Sigmoid colon (tissue), 7 donors: Measurements from ENCODE around the gene FBXL5. TPM values are rescaled to one million over a fixed set of nuclear protein-coding genes. Genes with fewer than 3 reads are reported as not detected.

Source experiments
- DNase-seq: peaks from one replicate; pipeline ENCODE4 v3.0.0-alpha.2; 2019
- H3K27ac ChIP-seq, 4 donors: fragments of 200-600 bp; sonication (generic); one replicate each; pipeline ENCODE4 v1.5.1; 2016 to 2019; ENCODE audit warnings: mild to moderate bottlenecking in 1 of 4
- H3K27me3 ChIP-seq, 3 donors: fragments of 200-600 bp; sonication (generic); one replicate each; pipeline ENCODE4 v1.5.1; 2019; ENCODE audit warnings: mild to moderate bottlenecking in 1 of 3
- H3K36me3 ChIP-seq, 4 donors: fragments of 200-600 bp; sonication (generic); one replicate each; pipeline ENCODE4 v1.5.1; 2016 to 2019
- H3K4me1 ChIP-seq, 4 donors: fragments of 200-600 bp; sonication (generic); one replicate each; pipeline ENCODE4 v1.5.1; 2017 to 2019
- H3K4me3 ChIP-seq, 4 donors: fragments of 200-600 bp; sonication (generic); one replicate each; pipeline ENCODE4 v1.5.1; 2017 to 2019; ENCODE audit warnings: mild to moderate bottlenecking in 2 of 4, moderate library complexity in 1 of 4
- H3K9me3 ChIP-seq, 4 donors: fragments of 200-600 bp in 3 of 4; sonication (generic) in 3 of 4; one replicate each; pipeline versions ENCODE4 v1.5.1 to v1.6.1; 2013 to 2019
- EP300 ChIP-seq, 4 donors: sonication (generic); formaldehyde crosslinking; IDR thresholded peaks; one replicate each; pipeline ENCODE4 v1.6.1; 2017; ENCODE audit warnings: antibody characterized with exemption in 4 of 4
- POLR2A ChIP-seq, 2 donors: fragments of 450-650 bp; IDR thresholded peaks; one replicate each; pipeline ENCODE4 v1.6.1; 2016; ENCODE audit warnings: antibody characterized with exemption in 2 of 2, mild to moderate bottlenecking in 2 of 2, moderate library complexity in 2 of 2
- POLR2AphosphoS5 ChIP-seq, 4 donors: sonication (generic); formaldehyde crosslinking; IDR thresholded peaks; one replicate each; pipeline ENCODE4 v1.6.1; 2017; ENCODE audit warnings: antibody characterized with exemption in 4 of 4
- WGBS, 2 donors: extraction: QIAGEN DNeasy Blood & Tissue Kit; methylation state at CpG; one replicate each; pipeline ENCODE4 v1.1.7; 2013; 5-methylcytosine and 5-hydroxymethylcytosine counted together
- intact Hi-C: fragments of 100-400 bp; cut with DNase I; formaldehyde crosslinking; loops from one replicate; pipeline ENCODE4 v1.15.1; 2023
- polyA plus RNA-seq, 3 donors: library from polyadenylated mRNA; stranded (reverse); fragments of 200-250 nt; gene quantifications; one replicate each; pipeline ENCODE4 v1.2.3, GENCODE V29; 2013
- total RNA-seq, 4 donors: library from RNA; depleted of rRNA; stranded (reverse); fragments of >200 nt; gene quantifications; one replicate each; pipeline ENCODE4 v1.1.0, GENCODE V29; 2016
- TF ChIP-seq, protein P1 (sequence below), 4 experiments: fragments of 450-650 bp in 3 of 4; fragments of 200-600 bp in 1 of 4; IDR thresholded peaks; one replicate each; pipeline ENCODE4 v1.5.1; 2016 to 2019; ENCODE audit warnings: antibody characterized with exemption in 4 of 4, mild to moderate bottlenecking in 3 of 4, moderate library complexity in 2 of 4
- donor health status: healthy with polysubstance abuse.
- donor health status: Bipolar disorder and iron deficiency.
- donor health status: healthy.

The FBXL5 gene
- total and polyA plus RNA-seq, 7 donors, result 32.9 to 271 (median 134) TPM

DNA sequence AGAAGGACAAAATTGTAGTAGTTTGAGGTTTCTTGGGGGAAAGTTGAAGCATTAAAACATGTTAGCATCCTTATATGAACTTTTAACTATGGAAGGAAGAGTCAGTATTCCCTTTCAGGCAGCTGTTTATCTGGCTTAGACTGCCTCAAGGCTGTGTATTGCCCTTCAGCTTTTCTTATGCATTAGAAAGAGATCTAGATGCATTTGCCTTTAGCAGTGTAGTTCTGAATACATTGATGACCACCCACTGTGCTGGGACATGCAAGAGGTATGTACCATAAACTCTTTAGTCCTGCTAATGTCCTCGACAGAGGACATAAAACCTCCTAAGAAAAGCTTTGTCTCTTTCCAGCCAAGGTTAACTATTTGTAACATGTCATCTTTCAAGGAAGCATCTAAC is 29.3 kb upstream of the FBXL5 start:
- Histone ChIP-seq H3K9me3 (no peaks in the 10 kb centered on the region), H3K4me1 (peaks cover 0 to 28% (median 19%) of the 10 kb centered on the region in 4 donors), H3K36me3 (peaks cover 0 to 39% (median 3%) of the 10 kb centered on the region in 4 donors), H3K4me3 (no peak overlapping the region), H3K27ac (no peak overlapping the region), H3K27me3 (no peaks in the 10 kb centered on the region)
- TF ChIP-seq, protein P1, sequence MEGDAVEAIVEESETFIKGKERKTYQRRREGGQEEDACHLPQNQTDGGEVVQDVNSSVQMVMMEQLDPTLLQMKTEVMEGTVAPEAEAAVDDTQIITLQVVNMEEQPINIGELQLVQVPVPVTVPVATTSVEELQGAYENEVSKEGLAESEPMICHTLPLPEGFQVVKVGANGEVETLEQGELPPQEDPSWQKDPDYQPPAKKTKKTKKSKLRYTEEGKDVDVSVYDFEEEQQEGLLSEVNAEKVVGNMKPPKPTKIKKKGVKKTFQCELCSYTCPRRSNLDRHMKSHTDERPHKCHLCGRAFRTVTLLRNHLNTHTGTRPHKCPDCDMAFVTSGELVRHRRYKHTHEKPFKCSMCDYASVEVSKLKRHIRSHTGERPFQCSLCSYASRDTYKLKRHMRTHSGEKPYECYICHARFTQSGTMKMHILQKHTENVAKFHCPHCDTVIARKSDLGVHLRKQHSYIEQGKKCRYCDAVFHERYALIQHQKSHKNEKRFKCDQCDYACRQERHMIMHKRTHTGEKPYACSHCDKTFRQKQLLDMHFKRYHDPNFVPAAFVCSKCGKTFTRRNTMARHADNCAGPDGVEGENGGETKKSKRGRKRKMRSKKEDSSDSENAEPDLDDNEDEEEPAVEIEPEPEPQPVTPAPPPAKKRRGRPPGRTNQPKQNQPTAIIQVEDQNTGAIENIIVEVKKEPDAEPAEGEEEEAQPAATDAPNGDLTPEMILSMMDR (IDR thresholded peaks at IDR 0.05), result no peak
- TF ChIP-seq EP300 (IDR thresholded peaks at IDR 0.05) (no peak), POLR2AphosphoS5 (IDR thresholded peaks at IDR 0.05) (no peak), POLR2A (IDR thresholded peaks at IDR 0.05) (no peak)
- intact Hi-C loops, result no loop called here
- WGBS, 2 donors, result 84 to 95% methylated on average over 1 of the region's 1 CpG
- no peak for DNase-seq

DNA sequence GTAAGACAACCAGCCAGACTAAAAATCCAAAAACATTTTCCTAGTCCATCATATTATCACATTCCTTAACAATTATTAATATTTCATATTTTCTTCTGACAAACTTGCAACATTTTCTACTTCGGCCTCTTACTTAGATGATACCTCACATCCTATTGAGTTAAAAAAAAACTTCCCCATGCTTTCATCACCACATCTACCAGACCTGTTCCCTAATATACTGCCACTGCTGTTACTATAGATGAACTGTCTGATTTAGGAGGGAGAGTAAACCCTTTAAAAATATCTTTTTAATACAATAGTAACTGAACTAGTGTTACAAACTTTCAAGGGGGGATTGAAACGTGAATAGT is 28.0 kb upstream of the FBXL5 start:
- intact Hi-C loops, result loop anchor here (2.0 kb wide), 1 partner anchor 28 kb away; the partner anchor contains the start of gene FBXL5
- Histone ChIP-seq H3K4me1 (peaks cover 0 to 28% (median 19%) of the 10 kb centered on the region in 4 donors), H3K4me3 (peak overlapping the region in 1 of 4 donors; percentile 81), H3K27ac (peak overlapping the region in 1 of 4 donors; percentile 89), H3K27me3 (no peaks in the 10 kb centered on the region), H3K9me3 (no peaks in the 10 kb centered on the region), H3K36me3 (peaks cover 0 to 32% (median 3%) of the 10 kb centered on the region in 4 donors)
- no peak for TF ChIP-seq EP300 (IDR thresholded peaks at IDR 0.05)
- TF ChIP-seq, protein P1 (IDR thresholded peaks at IDR 0.05), result no peak
- no peak for TF ChIP-seq POLR2AphosphoS5 (IDR thresholded peaks at IDR 0.05)
- no peak for DNase-seq
- 64 to 77% methylated on average over 2 of the region's 2 CpGs for WGBS, 2 donors

DNA sequence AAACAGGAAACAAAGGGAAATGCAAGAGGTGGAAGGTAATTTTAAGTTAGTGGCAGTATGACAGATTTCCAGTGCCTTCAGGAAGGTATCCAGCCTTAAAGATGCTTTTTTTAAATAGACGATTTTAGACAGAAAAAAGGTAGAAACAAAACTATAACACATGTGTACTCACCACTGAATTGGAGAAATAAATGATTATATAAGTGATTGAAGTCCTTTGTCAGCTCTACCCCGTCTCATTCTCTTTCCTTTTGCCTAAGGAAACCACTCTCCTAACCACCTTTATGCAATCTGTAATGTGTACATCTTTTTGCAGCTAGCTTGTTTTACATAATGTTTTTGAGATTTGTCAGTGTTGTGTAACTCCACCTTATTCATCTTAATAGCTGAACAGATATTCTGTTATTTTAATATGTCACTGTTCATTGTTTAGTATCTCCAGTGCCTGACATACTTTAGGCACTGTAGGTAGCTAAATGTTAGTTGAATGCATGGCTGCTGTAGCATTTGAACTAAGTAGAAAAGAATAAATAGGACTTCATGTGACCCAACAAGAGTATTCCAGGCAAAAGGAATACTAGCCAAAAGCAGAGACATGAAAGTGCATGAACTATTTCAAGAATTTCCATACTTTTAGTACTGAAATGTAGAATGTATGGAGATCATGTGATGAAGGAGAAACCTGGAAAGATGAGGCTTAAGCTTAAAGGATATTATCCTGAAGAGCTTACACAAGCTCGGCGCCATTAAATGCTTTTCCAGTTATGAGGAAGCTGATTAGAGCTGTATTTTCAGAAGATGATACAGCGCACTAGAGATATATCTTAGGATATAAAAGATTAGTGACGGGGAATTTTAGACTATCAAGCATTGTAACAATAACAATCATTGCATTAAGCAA is 27.3 kb upstream of the FBXL5 start:
- 9 to 46% methylated on average over 6 of the region's 6 CpGs for WGBS, 2 donors
- TF ChIP-seq POLR2AphosphoS5 (IDR thresholded peaks at IDR 0.05), result no peak
- TF ChIP-seq, protein P1 (IDR thresholded peaks at IDR 0.05), result no peak
- peak overlapping the region; percentile 62 to 81 (median 72) for H3K4me3 ChIP-seq
- DNase-seq, result no peak
- H3K9me3 ChIP-seq, result no peaks in the 10 kb centered on the region
- peaks cover 0 to 25% (median 3%) of the 10 kb centered on the region in 4 donors for H3K36me3 ChIP-seq
- no peaks in the 10 kb centered on the region for H3K27me3 ChIP-seq
- peak overlapping the region; percentile 82 to 94 (median 88) for H3K27ac ChIP-seq
- intact Hi-C loops, result loop anchor here (2.0 kb wide), 1 partner anchor 28 kb away; the partner anchor contains the start of gene FBXL5
- H3K4me1 ChIP-seq, result peaks cover 0 to 28% (median 19%) of the 10 kb centered on the region in 4 donors

DNA sequence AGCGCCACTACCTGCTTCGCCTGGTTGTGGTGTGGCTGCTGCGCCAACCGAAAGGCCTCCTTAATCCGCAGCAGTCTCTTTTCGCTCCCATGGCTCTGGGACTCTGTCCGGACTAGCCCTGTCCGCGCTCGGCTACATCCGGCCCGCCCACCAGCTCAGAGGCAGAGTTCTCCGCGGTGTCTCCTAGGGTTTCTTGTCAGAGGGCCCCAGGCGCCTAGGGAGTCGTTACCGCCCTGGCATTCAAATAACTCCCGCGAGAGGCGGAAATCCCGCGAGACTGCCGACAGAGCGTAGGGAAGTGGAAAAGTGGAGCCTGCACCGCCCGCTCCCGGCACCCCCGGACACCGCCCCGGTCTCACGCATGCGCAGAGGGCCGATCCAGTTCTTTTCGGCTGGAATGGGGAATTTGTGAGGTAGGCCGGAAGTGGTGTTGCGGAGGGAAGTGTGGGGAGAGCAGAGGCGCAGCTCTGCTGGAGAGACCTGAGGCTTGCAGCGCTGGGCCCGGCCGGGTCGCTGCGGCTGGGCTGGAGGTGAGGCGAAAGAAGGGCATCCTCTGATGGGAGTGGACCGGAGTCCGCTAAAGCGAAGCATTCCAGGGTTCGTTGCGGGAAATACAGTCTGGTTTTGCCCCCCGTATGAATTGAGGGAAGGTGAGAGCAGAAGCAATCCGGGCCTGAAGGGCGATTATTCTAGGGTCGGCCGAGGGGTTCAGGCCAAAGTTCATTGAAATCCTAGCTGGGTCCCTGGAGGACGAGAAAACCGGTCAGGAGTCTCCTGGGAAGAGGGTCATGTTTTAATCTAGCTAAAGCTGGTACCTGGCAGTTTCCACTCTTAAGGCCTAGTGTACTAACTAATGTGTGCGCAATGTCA is 26.4 kb upstream of the FBXL5 start, which contains the start of gene FAM200B:
TSS of gene FAM200B (plus strand) at position 456 of the 870 bp plus-strand sequence. CDS start 5,151 bp downstream, outside the sequence.
- H3K9me3 ChIP-seq, result no peaks in the 10 kb centered on the region
- intact Hi-C loops, result loop anchor here (2.0 kb wide), 1 partner anchor 27 kb away; the partner anchor contains the start of gene FBXL5
- peak within 1 kb of the TSS; percentile 62 to 81 (median 72) for H3K4me3 ChIP-seq
- peak; percentile 99 for DNase-seq
- peaks cover 0 to 17% (median 1%) of the 10 kb centered on the region in 4 donors for H3K36me3 ChIP-seq
- 1% methylated on average over 56 of the region's 56 CpGs for WGBS, 2 donors
- H3K27me3 ChIP-seq, result no peaks in the 10 kb centered on the region
- peak within 1 kb of the TSS; percentile 82 to 94 (median 88) for H3K27ac ChIP-seq
- H3K4me1 ChIP-seq, result peaks cover 0 to 28% (median 19%) of the 10 kb centered on the region in 4 donors
- TF ChIP-seq POLR2A (IDR thresholded peaks at IDR 0.05) (peak; percentile 71 to 84), EP300 (IDR thresholded peaks at IDR 0.05) (no peak), POLR2AphosphoS5 (IDR thresholded peaks at IDR 0.05) (peak; percentile 73 to 90 (median 86))
- TF ChIP-seq, protein P1 (IDR thresholded peaks at IDR 0.05), result peak in 3 of 4 experiments; percentile 6 to 22 (median 19)
